Cardiac muscle cell (in vitro differentiated cells and primary cell): ENCODE results near the gene DCLK1. TPM values are rescaled to one million over a fixed set of nuclear protein-coding genes. Genes with fewer than 3 reads are reported as not detected.

ENCODE experiments used
- DNase-seq, 2 donors: peaks; one replicate each; pipeline versions ENCODE4 v3.0.0 to v3.0.0-alpha.2; 2010 to 2017; ENCODE audit warnings: low read depth in 1 of 2, low spot score in 1 of 2
- H3K27ac ChIP-seq: fragments of 200-600 bp; sonication (generic); 2 replicates; pipeline ENCODE4 v1.5.1; 2016
- H3K27me3 ChIP-seq: fragments of 200-600 bp; sonication (generic); 2 replicates; pipeline ENCODE4 v1.6.0; 2016; ENCODE audit warnings: control low read depth
- H3K36me3 ChIP-seq: fragments of 200-600 bp; sonication (generic); 2 replicates; pipeline ENCODE4 v1.5.1; 2016; ENCODE audit warnings: control low read depth
- H3K4me1 ChIP-seq: fragments of 200-600 bp; sonication (generic); 2 replicates; pipeline ENCODE4 v1.8.1; 2017; ENCODE audit warnings: low read depth, mild to moderate bottlenecking, mixed run types
- H3K4me3 ChIP-seq: fragments of 200-600 bp; sonication (generic); 2 replicates; pipeline ENCODE4 v1.5.1; 2016; ENCODE audit warnings: mild to moderate bottlenecking
- H3K9me3 ChIP-seq: fragments of 200-600 bp; sonication (generic); 2 replicates; pipeline ENCODE4 v1.5.1; 2017; ENCODE audit warnings: low read depth, mild to moderate bottlenecking, control low read depth
- polyA plus RNA-seq: library from polyadenylated mRNA; unstranded; fragments of >200 nt; fragmentation: Nextera tagmentation; extraction: Ambion mirVana; gene quantifications from 2 replicates; pipeline ENCODE4 v1.2.1, GENCODE V29; 2016
- total RNA-seq: library from RNA; depleted of rRNA; stranded (reverse); fragments of >200 nt; gene quantifications from 2 replicates; pipeline ENCODE4 v1.2.3, GENCODE V29; 2016
- TF ChIP-seq, protein P1 (sequence below): IDR thresholded peaks from 2 replicates; pipeline ENCODE4 v1.5.1; 2012; ENCODE audit warnings: low read depth, mild to moderate bottlenecking, low read length

The DCLK1 gene
- total and polyA plus RNA-seq, 2 experiments from 2014 or later, result 0.09 TPM; not detected in 1

DNA sequence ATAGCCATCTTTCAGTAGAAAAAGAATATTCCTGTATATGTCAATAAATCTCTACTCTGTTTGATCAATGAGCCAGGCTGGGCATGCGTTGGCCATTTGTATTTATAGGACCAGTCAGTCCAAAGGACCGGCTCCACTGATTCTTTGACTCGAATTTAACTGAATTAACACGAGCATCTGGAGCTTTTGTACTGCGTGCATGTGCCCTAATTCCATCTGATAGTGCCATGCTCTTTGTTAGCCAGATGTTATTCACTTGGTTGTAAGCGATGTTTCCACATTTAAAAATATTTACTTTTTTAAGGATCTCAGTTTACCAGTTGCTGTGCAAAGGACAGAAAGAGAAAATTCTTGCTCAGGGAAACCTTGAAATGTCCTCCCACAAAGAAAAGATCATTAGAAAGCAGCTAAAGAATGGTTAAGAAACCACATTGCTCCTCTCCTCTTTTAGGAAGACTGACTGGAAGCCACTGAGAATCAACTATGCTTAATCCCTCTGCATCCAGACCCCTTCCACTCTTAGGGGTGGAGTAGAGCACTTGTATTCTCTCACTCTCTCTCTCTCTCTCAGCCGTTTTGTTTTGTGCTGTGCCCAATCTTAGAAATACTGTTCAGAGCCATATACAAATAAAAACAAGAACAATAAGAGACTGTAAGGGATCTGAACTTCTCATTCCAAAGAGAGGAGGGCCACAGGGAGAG, 165.8 kb downstream of the DCLK1 start:
- DNase-seq, result no peak
- Histone ChIP-seq H3K4me1 (no peaks in the 10 kb centered on the region), H3K27me3 (no peaks in the 10 kb centered on the region), H3K36me3 (no peaks in the 10 kb centered on the region), H3K27ac (no peak overlapping the region), H3K9me3 (no peaks in the 10 kb centered on the region), H3K4me3 (no peak overlapping the region)
- TF ChIP-seq, protein P1, sequence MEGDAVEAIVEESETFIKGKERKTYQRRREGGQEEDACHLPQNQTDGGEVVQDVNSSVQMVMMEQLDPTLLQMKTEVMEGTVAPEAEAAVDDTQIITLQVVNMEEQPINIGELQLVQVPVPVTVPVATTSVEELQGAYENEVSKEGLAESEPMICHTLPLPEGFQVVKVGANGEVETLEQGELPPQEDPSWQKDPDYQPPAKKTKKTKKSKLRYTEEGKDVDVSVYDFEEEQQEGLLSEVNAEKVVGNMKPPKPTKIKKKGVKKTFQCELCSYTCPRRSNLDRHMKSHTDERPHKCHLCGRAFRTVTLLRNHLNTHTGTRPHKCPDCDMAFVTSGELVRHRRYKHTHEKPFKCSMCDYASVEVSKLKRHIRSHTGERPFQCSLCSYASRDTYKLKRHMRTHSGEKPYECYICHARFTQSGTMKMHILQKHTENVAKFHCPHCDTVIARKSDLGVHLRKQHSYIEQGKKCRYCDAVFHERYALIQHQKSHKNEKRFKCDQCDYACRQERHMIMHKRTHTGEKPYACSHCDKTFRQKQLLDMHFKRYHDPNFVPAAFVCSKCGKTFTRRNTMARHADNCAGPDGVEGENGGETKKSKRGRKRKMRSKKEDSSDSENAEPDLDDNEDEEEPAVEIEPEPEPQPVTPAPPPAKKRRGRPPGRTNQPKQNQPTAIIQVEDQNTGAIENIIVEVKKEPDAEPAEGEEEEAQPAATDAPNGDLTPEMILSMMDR, result no peak

DNA sequence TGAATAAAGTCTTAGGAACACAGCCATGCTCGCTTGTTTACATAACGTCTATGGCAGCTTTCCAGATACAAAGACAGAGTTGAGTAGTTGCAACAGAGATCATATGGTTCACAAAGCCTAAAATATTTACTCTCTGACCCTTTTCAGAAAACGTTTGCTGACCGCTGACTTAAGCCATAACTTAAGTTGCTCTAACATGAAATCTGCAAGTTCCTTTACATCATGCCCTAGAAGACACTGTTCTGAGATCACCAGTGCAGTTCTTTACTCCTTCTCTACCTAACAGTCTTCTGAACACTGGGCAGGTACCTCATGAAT, 166.4 kb downstream of the DCLK1 start:
- H3K27me3 ChIP-seq, result no peaks in the 10 kb centered on the region
- H3K36me3 ChIP-seq, result no peaks in the 10 kb centered on the region
- H3K4me3 ChIP-seq, result no peak overlapping the region
- H3K27ac ChIP-seq, result no peak overlapping the region
- no peaks in the 10 kb centered on the region for H3K9me3 ChIP-seq
- no peaks in the 10 kb centered on the region for H3K4me1 ChIP-seq
- TF ChIP-seq, protein P1, result no peak
- DNase-seq, result peak in 1 of 2 donors; percentile 76

DNA sequence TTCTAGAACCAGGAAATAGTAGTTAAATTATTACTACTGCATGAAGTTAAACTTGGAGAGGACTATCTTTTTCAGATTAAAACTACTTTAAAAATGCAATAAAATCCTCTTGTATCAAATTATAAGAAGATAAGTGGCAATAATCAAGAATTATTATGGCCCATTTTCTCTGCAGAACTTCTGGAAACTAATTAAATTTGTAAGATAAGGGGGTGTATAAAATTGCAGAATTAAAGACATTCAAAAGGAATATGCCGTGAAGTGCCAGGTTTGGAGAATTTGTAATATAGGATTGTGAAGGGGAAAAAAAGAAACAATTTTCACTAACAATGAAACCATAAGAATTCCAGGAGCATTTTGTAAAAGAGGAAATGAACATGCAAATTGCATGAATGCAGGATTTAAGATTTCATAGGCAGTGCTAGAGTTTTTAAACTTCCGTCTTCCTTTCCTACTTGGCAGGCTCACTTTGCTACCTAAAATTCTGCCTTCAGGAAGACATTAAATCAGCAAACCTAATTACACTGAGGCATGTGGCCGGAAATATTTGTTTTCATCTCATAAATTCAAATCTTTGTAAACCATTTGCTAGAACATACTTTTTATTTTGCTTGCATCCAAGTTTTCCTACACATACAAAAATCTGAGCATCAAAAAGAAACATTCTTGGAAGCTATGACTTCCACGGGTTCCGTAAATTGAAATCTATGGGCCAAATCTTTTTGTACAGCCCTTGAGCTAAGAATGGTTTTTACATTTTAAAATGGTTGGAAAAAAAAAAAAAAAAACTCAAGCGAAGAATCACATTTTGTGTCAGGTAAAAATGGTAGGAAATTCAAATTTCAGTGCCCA, 166.9 kb downstream of the DCLK1 start:
- no peak for DNase-seq
- Histone ChIP-seq H3K27ac (no peak overlapping the region), H3K9me3 (no peaks in the 10 kb centered on the region), H3K27me3 (no peaks in the 10 kb centered on the region), H3K36me3 (no peaks in the 10 kb centered on the region), H3K4me3 (no peak overlapping the region), H3K4me1 (no peaks in the 10 kb centered on the region)
- TF ChIP-seq, protein P1, result no peak

DNA sequence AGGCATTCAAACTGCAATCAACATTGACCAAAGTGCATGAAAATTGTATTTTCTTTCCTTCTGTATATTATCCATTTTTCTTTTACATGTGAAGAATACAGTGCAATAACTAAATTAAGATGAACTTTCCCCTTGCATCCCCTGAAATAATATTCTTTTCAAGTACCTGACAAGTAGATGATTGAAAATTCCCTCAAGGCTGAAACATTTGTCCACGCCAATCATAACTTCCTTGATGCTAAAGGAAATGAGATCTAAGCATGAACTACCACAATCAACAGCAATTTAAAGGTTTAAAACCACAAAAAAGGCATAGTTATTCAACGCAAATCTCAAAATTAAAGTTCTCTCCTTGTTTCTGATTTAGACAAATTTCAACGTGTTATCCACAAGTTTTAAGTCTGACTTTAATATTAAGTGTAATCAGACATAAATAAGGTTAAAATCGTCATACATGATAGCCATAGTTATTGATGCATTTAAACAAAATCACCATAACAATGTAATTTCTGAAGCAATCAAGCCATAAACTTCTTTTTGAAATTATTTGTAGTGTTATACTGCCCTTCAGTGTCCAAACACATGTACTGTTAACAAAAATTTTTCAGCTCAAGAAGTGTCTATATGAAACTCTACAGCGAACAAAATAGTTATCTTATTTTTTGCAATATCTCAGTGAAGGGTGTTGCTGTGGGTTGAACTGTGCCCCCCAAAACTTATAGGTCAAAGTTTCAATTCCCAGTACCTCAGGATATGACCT, 169.5 kb downstream of the DCLK1 start:
- Histone ChIP-seq H3K9me3 (no peaks in the 10 kb centered on the region), H3K4me1 (no peaks in the 10 kb centered on the region), H3K36me3 (no peaks in the 10 kb centered on the region), H3K27ac (no peak overlapping the region), H3K27me3 (no peaks in the 10 kb centered on the region), H3K4me3 (no peak overlapping the region)
- TF ChIP-seq, protein P1, result no peak
- no peak for DNase-seq

DNA sequence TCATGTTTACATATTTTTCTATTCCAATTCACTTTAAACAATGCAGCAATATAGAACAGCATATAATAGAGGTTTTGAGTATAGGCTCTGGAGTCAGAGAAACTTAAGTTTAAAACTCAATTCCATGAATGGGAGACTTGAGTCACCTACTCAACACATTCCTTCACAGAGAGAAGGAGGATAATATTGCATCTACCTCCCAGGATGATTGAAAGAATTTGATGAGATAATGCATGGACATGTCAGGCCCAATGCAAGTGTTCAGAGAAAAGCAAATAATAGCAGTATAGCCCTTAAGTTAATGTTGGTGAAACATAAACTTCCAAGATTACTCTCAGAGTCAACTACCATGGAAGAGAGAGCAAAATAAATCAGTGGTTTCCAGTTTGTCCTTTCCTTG, 170.2 kb downstream of the DCLK1 start:
- TF ChIP-seq, protein P1, result no peak
- Histone ChIP-seq H3K36me3 (no peaks in the 10 kb centered on the region), H3K4me1 (no peaks in the 10 kb centered on the region), H3K27ac (no peak overlapping the region), H3K9me3 (no peaks in the 10 kb centered on the region), H3K27me3 (no peaks in the 10 kb centered on the region), H3K4me3 (no peak overlapping the region)
- no peak for DNase-seq
